IMR-90 (cell line): ENCODE results near the gene FIS1.

Source experiments
- CTCF ChIP-seq: conservative IDR thresholded peaks from 2 replicates; pipeline ENCODE4 v1.5.1; 2012; ENCODE audit warnings: mild to moderate bottlenecking, low read depth, low read length, improper control_type of control experiment
- MXI1 ChIP-seq: IDR thresholded peaks from 2 replicates; pipeline ENCODE4 v1.6.1; 2012; ENCODE audit warnings: low read depth, mild to moderate bottlenecking, low read length, moderate library complexity, borderline replicate concordance
- POLR2A ChIP-seq: IDR thresholded peaks from 2 replicates; pipeline ENCODE4 v1.6.1; 2012; ENCODE audit warnings: mild to moderate bottlenecking, low read depth, low read length
- SMC3 ChIP-seq: fragments of 150-350 bp; IDR thresholded peaks from 2 replicates; pipeline ENCODE4 v1.6.1; 2016; ENCODE audit warnings: low read depth, mild to moderate bottlenecking, antibody characterized with exemption, low read length, moderate library complexity

- TF ChIP-seq POLR2A (no peak), CTCF (no peak), MXI1 (no peak), SMC3 (no peak)
Measured at GRCh38 chr7:101231644-101232043, 13.2 kb downstream of the FIS1 start.
